IPS-20b (cell line): ENCODE data around the gene SPARC.
"Not testable (repeated sequence)": the region's sequence is repeated elsewhere in the genome, so short reads cannot be mapped to it uniquely, and the experiment has no call there.

ENCODE experiments used
- H3K27ac ChIP-seq: one replicate; pipeline ENCODE4 v1.5.1; 2013; ENCODE audit warnings: low read length
- H3K27me3 ChIP-seq: 2 replicates; pipeline ENCODE4 v1.6.1; 2013; ENCODE audit warnings: mild to moderate bottlenecking, low read length, inconsistent platforms; ENCODE audit not compliant: insufficient read depth
- H3K36me3 ChIP-seq: 2 replicates; pipeline ENCODE4 v1.6.1; 2013; ENCODE audit warnings: low read depth, mild to moderate bottlenecking, inconsistent platforms, low read length, moderate library complexity; ENCODE audit not compliant: insufficient read depth
- H3K4me1 ChIP-seq: 2 replicates; pipeline ENCODE4 v1.6.1; 2013; ENCODE audit warnings: mild to moderate bottlenecking, control low read depth, inconsistent platforms, low read length, moderate library complexity; ENCODE audit not compliant: insufficient read depth
- H3K4me3 ChIP-seq: 2 replicates; pipeline ENCODE4 v1.5.1; 2013; ENCODE audit warnings: mild to moderate bottlenecking, low read length, inconsistent platforms
- H3K9ac ChIP-seq: 2 replicates; pipeline ENCODE4 v1.6.1; 2013; ENCODE audit warnings: low read depth, mild to moderate bottlenecking, inconsistent platforms, low read length, moderate library complexity
- H3K9me3 ChIP-seq: 2 replicates; pipeline ENCODE4 v1.6.1; 2013; ENCODE audit warnings: mild to moderate bottlenecking, low read depth, low read length, inconsistent platforms; ENCODE audit not compliant: insufficient read depth

The SPARC gene

DNA sequence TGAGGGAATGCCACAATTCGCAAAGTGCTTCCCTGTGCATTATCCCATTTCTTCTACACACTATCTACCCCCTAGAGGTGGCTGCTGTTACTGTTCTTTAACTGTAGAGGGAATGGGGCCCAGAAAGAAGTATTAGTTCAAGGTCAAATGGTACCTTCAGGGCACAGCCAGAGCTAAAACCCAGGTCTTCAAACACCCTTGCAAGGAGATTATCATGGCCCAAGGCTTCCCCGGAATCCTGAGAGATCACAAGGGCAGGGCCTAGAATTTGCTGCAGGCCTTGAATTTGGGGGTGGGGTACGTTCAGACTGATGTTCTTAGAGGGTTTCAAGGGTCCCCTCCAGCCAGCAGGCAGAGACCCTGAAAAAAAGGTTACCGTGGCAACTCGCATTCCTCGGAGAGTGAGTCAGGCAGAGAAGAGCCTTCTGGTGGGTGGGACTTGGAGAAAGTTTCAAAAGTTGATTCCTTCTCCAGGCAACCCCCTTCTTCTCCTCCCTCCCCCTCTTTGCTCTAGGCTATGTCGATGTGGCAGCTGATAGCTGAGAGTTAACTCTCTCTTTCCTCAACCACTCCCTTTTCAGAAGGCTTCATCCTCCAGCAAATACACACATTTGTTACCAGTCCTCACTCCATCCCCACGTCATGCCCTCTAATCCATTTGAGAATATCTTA, 1.9 kb downstream of the SPARC start:
- H3K4me1 ChIP-seq: peaks cover 31% of the 10 kb centered on the region
- no peaks in the 10 kb centered on the region for H3K9me3 ChIP-seq
- H3K9ac ChIP-seq: peak overlapping the region; percentile 86; the same call in 1 of the 2 replicates
- no peaks in the 10 kb centered on the region for H3K27me3 ChIP-seq
- H3K27ac ChIP-seq: peak overlapping the region; percentile 10
- peak overlapping the region; percentile 90 for H3K4me3 ChIP-seq
- peaks cover 14% of the 10 kb centered on the region; the same call in 1 of the 2 replicates for H3K36me3 ChIP-seq

DNA sequence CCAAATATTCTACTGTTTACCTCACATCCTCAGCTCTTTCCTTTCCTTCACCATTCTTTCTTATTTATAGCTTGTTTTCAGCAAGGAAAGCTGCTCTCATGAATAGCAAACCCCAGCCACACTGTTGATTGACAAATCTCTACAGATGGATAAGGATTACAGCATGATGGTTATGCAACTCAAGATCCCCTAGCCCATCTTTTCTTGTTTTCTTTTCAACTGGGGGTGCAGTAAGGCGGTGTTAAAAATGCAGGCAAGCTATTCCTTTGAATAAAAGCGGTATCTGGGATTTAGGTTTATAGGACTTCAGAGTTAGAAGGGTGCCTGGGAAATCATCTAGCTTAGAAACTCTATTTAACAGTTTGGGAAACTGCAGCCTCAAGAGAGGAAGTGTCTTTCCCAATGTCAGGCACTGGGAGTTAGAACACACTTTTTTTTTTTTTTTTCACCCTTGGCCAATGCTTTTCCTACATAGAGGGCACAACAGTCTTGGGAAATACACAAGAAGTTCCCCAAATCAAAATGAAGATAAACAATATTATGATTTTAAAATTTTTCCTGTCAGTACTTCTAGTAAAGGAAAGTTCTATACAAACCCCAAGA, 2.6 kb downstream of the SPARC start:
- Histone ChIP-seq H3K27ac (peak overlapping the region; percentile 28), H3K9ac (peak overlapping the region; percentile 86; the same call in 1 of the 2 replicates), H3K4me3 (peak overlapping the region; percentile 90; the same call in 1 of the 2 replicates), H3K27me3 (no peaks in the 10 kb centered on the region), H3K36me3 (peaks cover 14% of the 10 kb centered on the region; the same call in 1 of the 2 replicates), H3K4me1 (peaks cover 31% of the 10 kb centered on the region), H3K9me3 (no peaks in the 10 kb centered on the region)

DNA sequence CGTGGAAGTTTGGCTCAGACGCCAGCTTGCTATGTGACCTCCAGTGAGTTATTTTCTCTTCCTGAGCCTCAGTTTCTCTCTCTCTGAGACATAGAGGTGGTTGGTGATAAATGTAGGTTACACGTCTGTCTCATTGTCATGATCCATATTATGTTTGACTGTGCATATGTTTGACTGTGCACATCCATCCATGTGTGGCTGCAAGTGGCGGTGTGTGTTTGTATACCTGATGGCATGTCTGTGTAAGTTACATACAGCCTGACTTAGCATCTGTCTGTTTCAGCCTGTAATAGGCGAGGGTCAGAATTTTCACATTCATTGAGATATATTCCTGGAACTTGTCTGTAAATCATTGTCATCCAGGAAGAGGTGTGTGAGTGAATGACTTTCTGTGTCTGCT, 3.3 kb downstream of the SPARC start:
- H3K9me3 ChIP-seq: no peaks in the 10 kb centered on the region
- H3K9ac ChIP-seq: no peak overlapping the region
- peak overlapping the region; percentile 28 for H3K27ac ChIP-seq
- peaks cover 14% of the 10 kb centered on the region; the same call in 1 of the 2 replicates for H3K36me3 ChIP-seq
- no peaks in the 10 kb centered on the region for H3K27me3 ChIP-seq
- H3K4me1 ChIP-seq: peaks cover 32% of the 10 kb centered on the region
- H3K4me3 ChIP-seq: no peak overlapping the region

DNA sequence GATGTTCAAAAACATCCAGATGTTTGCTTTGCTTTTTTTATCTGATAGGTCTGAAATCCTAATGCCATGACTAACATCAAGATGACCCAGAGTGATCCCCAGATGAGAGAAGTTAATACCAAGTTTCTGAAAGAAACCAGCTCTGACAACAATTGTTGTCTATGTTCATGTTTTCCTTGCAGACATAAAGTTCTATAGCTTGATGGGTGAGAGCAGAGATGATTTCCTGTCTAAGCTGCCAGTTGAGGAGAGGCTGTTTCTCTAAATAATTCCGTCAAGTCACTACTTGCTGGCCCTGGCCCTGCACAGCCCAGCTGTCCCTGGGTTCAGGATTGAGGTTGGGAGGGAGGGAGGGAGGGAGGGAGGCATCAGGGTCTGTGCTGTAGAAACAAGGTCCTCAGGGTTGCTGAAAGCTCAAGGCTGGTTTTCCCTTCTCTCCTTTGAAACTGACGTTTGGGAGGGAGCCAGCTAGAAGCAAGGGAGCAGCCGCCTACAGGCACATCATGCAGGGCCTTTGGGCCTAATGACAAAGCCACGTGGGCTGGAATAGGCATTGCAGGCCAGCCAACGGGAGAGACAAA, 3.9 kb downstream of the SPARC start:
- peaks cover 36% of the 10 kb centered on the region for H3K4me1 ChIP-seq
- H3K27me3 ChIP-seq: no peaks in the 10 kb centered on the region
- no peak overlapping the region for H3K27ac ChIP-seq
- H3K9me3 ChIP-seq: no peaks in the 10 kb centered on the region
- no peak overlapping the region for H3K4me3 ChIP-seq
- peaks cover 14% of the 10 kb centered on the region; the same call in 1 of the 2 replicates for H3K36me3 ChIP-seq
- H3K9ac ChIP-seq: no peak overlapping the region

DNA sequence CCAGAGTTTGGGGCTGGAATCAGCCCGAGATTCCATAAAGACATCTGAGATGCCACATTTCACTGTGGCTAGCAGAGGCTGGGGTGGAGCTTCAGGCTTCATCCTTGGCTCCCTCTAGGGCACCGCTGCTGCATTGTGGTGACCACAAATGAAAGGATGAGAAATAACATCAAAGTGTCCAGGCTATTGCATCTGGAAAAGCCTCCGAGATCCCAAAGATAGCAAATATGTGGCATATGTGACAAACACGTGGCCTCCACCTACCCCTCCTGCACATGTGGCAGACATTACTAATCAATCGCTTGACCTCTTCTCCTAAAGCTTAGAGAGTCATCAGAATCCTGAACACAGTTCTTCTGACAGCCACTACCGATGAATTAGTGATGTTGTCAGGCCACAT, 4.5 kb downstream of the SPARC start:
- H3K4me3 ChIP-seq: no peak overlapping the region
- H3K27ac ChIP-seq: no peak overlapping the region
- no peaks in the 10 kb centered on the region for H3K9me3 ChIP-seq
- H3K36me3 ChIP-seq: peaks cover 14% of the 10 kb centered on the region; the same call in 1 of the 2 replicates
- no peak overlapping the region for H3K9ac ChIP-seq
- H3K4me1 ChIP-seq: peaks cover 40% of the 10 kb centered on the region
- no peaks in the 10 kb centered on the region for H3K27me3 ChIP-seq

DNA sequence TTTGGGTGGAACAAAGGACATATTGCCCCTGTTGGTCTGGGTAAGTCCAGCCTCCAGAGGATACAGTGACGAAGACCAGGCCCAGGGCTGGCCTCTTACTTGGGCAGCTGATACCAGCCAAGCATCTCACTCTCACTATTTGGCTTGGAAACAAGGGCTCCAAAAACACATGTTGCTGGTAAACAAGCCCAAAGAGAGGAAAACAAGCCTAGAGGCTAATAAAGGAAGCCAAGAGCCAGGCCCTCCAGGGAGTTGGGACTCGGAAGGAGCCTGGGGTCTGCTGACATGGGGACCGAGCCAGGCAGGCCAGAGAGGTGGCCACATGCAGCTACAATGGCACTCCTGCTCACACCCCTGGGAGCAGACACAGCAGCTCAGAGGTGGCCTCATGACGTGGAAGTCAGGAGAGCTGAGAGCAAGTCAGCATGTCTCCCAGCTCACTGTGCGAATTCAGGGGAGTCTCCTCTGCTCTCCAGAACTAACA, 5.7 kb downstream of the SPARC start:
- Histone ChIP-seq H3K4me3 (no peak overlapping the region), H3K36me3 (peaks cover 14% of the 10 kb centered on the region; the same call in 1 of the 2 replicates), H3K27me3 (no peaks in the 10 kb centered on the region), H3K9ac (no peak overlapping the region), H3K9me3 (no peaks in the 10 kb centered on the region), H3K27ac (no peak overlapping the region), H3K4me1 (peaks cover 49% of the 10 kb centered on the region)

DNA sequence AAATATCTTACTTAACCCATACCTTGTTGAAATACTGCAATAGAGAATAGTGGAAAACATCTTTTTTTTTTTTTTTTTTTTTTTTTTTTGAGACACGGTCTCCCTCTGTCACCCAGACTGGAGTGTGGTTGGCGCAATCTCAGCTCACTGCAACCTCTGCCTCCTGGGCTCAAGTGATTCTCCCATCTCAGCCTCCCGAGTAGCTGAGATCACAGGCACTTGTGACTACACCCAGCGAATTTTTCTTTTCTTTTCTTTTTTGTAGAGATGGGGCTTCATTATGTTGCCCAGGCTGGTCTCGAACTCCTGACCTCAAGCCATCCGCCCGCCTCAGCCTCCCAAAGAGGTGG, 6.6 kb downstream of the SPARC start:
- H3K4me3 ChIP-seq, H3K9me3 ChIP-seq, H3K27ac ChIP-seq, H3K9ac ChIP-seq, H3K27me3 ChIP-seq: not testable (repeated sequence)
- H3K36me3 ChIP-seq: peaks cover 17% of the 10 kb centered on the region
- peaks cover 49% of the 10 kb centered on the region for H3K4me1 ChIP-seq

DNA sequence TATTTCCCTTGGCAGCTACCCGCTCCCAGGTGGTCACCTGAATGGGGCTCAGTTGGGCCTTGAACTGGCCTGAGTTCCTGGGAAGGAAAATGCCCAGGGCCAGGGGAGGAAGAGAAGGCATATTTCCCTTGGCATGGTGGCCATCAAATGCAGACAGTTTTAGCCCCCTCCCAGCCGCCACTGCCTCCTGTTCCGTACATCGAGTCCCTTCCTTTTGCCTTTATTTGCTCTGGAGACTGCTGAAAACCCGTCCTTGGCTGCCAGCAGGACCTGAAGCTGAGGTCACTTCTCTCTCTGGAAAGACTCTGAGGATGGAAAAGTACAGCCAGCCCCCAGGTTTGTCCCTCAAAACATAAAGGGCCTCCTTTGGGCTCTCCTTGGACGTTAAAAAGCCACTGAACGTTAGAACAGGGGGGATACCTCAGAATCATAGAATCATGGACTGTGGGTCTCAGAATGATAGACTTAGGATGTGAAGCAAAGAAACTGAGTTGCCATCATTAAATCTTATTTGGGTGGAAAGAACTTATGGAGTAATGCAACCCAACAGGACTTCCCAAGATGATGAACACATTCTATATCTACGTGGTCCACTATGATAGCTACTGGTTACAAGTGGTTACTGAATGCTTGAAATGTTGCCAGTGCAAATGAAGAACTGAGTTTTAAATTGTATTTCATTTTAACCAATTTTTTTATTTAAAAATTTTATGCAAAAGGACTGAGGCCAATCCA, 7.1 kb downstream of the SPARC start:
- H3K9me3 ChIP-seq: no peaks in the 10 kb centered on the region
- no peaks in the 10 kb centered on the region for H3K27me3 ChIP-seq
- no peak overlapping the region for H3K4me3 ChIP-seq
- H3K9ac ChIP-seq: no peak overlapping the region
- H3K27ac ChIP-seq: no peak overlapping the region
- peaks cover 49% of the 10 kb centered on the region for H3K4me1 ChIP-seq
- H3K36me3 ChIP-seq: peaks cover 22% of the 10 kb centered on the region

DNA sequence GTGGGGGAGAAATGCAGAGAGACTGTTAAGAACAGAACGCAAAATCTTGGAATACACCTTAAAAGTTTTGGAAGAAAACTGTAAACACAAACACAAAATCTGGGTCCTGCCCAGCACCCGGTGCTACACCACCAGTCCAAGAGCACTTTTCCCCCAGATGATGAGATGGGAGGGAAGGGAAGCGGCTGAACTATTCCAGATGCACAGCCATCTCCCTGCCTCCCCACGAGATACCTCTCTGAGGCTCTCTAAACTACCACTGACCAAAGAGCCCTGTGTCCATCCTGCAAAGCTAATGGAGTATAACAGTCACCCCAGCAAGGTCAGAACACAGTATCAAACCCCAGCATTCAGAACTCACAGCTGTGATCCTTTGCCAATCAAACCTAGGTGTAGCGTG, 8.0 kb downstream of the SPARC start:
- Histone ChIP-seq H3K9me3 (no peaks in the 10 kb centered on the region), H3K27me3 (no peaks in the 10 kb centered on the region), H3K36me3 (peaks cover 25% of the 10 kb centered on the region), H3K4me1 (peaks cover 41% of the 10 kb centered on the region), H3K27ac (no peak overlapping the region), H3K9ac (no peak overlapping the region), H3K4me3 (no peak overlapping the region)

DNA sequence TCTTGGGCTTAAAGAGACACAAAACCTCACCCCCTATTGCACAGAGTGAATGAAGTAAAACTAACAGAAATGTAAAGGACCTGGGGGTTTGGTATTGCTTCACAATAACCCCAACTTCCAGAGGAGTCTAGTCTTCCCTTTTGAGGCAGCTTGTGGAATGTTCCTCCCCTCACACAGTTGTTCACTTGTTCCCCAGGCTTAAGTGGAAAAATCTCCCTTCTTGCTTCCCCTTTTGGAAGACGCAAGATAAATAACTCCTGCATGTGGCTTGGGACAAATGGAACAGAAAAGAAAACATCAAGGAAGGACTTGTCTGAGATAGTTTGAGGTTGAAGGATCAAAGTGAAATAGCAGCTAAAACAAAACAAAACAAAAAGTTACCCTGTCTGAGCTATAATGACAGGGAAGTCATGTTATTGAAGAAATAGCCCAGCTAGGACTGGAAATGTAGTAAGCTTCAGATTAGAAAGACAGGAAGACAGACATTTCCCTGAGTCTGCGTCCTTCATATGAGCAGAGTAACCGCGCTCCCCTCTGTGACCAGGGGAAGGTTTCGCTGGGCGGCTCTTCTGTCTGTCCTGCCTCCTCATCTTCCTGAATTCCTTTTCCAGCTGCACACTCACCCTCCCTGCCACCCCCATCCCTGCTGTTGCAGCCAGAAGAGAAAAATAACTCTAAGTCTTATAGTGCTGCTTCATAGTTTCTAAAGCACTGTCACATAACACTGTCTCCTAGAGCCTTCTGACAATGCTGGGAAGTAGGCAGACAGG, 8.8 kb downstream of the SPARC start:
- Histone ChIP-seq H3K27me3 (no peaks in the 10 kb centered on the region), H3K36me3 (peaks cover 26% of the 10 kb centered on the region), H3K9me3 (no peaks in the 10 kb centered on the region), H3K9ac (no peak overlapping the region), H3K27ac (no peak overlapping the region), H3K4me1 (peaks cover 35% of the 10 kb centered on the region), H3K4me3 (no peak overlapping the region)

DNA sequence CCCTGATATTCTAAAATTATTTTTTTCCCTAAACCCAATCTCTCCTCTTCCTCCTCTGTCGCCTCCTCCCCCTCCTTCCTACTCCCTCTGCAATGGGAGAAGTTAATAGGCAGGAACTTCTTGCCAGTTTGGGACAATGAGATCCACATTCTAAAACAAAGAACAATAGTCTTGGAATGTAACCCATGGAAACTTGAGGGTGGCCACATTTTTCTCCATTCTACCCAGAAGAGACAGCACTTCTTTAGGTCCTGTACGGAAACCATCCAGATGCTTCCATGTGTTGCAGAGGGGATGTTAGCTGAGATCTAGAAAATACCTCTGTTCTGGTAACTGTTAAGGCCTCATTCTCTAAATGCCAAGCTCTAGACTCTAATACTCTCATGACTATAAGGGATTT, 10.0 kb downstream of the SPARC start:
- no peaks in the 10 kb centered on the region for H3K27me3 ChIP-seq
- H3K9ac ChIP-seq: no peak overlapping the region
- H3K4me1 ChIP-seq: peaks cover 35% of the 10 kb centered on the region
- peaks cover 35% of the 10 kb centered on the region for H3K36me3 ChIP-seq
- no peaks in the 10 kb centered on the region for H3K9me3 ChIP-seq
- no peak overlapping the region for H3K4me3 ChIP-seq
- no peak overlapping the region for H3K27ac ChIP-seq
